GM21381 (cell line): ENCODE results near the gene GNRH2.
"Not testable (repeated sequence)": the region's sequence is repeated elsewhere in the genome, so short reads cannot be mapped to it uniquely, and the experiment has no call there.

Experiments
- ATAC-seq: cut with Tn5 transposase; IDR thresholded peaks from one replicate; pipeline ENCODE4 v1.9.1; 2021; ENCODE audit warnings: mild to moderate bottlenecking, moderate library complexity; ENCODE audit not compliant: unreplicated experiment

The GNRH2 gene

DNA sequence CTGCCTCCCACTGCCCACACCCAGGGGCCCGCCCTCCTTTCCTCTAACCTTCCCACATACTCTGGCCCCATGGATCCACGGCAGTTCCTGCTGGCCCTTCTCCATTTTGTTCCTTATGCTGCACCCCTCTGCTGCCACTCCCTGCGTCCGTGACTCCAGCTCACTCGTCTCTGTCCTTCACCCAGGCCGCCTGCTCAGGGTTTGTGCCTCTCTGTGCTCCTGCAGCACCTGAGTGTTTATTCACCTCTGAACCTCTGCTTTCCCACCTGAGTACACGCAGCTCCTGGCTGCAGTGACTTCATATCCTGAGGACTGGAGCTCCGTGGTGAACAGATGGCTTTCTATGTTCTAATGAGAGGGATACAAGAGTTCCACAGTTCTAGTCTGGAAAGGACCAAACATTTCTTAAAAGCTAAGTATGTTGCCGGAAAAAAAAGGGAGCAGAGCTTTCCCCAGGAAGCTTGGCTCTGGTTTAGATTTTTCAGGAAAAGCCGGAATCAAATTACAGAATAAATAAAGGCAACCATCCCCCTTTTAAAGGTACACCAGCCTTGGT lies 1.5 kb upstream of the GNRH2 start:
- no peak for ATAC-seq

DNA sequence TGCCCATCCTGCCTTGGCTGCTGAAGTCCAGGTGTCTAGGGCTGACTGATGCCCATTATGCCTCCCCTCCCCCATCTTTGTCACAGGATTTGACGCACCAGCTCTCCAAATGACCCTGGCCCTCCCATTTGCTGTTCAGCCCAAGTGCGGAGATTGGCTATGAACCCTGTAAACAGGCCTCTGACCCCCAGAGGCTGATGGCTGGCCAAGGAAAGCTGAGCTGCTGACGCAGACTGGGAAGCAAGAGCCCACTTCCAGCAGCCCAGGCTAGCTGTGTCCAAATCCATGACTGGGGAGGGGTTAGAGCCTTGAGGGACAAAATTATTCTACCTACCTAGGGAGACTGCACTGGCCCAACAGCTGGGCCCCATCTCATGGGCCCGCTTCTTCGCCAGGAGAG lies 797 bp upstream of the GNRH2 start:
- ATAC-seq: no peak

DNA sequence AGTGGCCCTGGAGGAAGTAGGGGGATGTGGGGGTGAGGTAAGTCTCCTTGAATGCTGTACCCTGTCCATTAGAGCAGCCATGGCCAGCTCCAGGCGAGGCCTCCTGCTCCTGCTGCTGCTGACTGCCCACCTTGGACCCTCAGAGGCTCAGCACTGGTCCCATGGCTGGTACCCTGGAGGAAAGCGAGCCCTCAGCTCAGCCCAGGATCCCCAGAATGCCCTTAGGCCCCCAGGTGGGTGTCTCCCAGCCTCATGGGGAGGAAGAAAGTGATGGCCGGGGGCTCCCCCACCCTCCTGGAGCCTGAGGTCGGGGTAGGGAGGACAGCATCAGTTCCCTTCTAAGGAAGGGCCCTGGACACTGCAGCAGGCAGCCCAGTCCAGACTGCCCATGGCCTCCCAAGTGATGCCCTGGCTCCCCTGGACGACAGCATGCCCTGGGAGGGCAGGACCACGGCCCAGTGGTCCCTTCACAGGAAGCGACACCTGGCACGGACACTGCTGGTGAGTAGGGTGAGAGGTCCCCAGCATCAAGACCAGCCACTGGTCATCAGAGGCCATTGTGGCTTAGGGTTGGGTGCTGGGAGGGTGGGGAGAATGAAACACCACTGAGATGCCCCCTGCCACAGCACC lies 1.0 kb downstream of the GNRH2 start:
- no peak for ATAC-seq

DNA sequence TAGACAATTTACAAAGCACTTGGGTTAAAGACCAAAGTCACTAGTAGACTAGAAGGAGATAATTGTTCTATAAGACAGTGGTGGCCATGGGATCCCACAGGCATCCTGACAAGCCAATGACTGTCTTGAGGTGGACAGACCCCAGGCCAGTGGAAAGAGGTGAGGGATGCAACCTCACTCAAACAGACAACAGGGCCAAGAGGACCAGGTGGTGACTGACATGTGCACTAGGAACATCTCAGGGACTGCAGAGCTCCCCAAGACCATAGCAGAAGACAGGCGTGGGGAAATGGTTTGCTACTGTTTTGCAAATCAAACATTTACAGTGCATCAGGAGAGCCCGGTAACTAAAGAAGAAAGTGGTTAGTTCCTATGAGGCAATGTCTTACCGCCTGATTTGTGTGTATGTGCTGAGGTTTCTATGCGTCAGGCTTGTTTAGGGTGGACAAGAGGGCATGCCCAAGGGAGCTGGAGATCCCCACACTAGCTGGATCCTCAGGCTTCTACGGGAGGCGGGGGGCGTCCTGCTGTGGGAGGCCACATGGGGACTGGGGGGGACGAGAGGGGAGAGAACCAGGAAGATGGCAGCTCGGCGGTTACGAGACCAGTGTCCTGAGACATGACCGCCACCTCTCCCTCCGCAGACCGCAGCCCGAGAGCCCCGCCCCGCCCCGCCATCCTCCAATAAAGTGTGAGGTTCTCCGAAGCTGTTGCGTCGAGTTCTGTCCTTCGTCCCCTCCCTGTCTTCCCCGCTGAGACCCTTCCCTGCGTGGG lies 1.8 kb downstream of the GNRH2 start:
- ATAC-seq: peak; percentile 42

DNA sequence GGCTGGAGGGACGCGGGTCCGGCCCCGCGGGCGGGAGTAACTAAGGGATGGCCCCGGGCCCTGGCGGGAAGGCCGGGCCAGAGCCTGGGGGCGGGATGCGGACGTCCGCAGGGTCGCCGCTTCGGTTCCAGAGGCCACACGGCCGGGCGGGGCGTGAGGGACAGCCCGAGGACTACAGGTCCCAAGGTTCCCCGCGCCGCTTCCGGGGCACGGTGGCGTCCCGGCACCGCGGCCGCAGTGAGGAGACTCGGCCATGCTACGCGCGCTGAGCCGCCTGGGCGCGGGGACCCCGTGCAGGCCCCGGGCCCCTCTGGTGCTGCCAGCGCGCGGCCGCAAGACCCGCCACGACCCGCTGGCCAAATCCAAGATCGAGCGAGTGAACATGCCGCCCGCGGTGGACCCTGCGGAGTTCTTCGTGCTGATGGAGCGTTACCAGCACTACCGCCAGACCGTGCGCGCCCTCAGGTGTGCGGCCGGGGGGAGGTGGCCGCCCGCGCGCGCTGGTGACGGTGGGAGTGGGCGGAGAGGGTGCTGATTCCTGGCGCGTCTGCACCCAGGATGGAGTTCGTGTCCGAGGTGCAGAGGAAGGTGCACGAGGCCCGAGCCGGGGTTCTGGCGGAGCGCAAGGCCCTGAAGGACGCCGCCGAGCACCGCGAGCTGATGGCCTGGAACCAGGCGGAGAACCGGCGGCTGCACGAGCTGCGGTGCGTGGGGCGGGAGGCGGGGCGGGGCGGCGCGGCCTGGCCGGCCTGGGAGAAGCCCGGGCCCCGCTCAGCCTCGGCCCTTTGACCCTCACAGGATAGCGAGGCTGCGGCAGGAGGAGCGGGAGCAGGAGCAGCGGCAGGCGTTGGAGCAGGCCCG lies 2.6 kb downstream of the GNRH2 start, which contains the start of gene MRPS26:
Gene MRPS26 (plus strand): TSS at position 237 of the 861 bp plus-strand sequence. CDS start 17 bp downstream, at position 254.
- peak; percentile 89 for ATAC-seq

DNA sequence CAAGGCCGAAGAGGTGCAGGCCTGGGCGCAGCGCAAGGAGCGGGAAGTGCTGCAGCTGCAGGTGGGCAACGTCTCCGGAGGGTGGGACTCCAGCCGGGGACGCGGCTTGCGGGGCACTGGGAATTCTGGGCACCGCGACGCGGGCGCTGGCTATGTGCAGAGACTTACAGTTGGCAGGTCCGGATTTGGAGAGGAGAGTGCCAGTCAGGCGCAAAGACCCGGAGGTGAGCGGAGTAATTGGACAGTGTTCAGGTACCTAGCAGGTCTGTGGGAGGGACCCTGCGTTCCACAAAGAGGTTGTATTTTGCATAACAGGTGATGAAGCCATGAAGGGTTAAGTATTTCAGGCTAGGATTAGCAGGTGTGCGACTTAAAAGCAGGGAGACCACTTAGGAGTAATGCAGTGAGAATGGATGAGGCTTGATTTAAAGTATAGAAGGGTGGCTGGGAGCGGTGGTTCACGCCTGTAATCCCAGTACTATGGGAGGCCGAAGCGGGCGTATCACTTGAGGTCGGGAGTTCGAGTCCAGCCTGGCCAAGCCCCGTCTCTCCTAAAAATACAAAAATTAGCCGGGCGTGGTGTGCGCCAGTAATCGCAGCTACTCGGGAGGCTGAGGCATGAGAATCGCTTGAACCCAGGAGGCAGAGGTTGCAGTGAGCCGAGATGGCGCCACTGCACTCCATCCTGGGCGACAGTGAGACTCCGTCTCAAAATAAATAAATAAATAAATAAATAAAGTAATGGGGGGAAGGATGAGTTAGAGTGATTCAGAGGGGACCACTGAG lies 3.4 kb downstream of the GNRH2 start:
- no peak for ATAC-seq

DNA sequence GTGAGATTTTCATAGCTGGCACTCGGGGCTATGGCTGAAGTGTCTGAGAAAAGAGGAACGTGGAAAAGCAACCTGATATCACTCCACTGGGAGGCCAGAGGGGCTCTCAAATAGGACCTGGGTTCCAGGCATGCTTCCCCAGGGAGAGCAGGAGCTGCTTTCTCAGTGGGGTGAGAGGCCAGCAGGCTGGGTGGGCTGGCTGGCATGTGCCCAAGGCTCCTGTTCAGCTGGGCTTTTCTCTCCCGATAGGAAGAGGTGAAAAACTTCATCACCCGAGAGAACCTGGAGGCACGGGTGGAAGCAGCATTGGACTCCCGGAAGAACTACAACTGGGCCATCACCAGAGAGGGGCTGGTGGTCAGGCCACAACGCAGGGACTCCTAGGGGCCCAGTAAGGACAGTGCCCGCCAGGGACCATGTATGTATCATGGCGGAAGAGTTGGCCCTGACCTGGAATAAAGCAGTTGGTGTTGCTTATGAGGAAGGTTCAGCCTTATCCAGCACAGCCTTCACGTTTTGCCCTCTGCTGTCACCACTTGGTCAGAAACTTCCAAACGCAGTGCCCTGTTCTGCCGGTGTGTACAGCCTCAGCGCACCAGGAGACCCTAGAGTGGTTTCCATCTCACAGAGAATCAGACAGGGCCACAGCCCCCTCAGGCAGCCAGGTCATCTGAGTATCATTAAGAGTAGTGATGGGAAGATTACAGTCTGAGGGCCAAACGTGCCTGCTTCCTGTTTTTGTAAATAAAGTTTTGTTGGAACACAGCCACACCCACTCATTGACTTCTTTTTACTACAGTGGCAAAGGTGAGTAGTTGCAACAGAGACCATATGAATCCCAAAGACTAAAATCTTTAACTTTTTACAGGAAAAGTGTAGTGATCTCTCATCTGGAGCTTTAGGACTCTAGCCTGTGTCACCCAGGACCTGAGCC lies 4.3 kb downstream of the GNRH2 start:
- ATAC-seq: no peak

DNA sequence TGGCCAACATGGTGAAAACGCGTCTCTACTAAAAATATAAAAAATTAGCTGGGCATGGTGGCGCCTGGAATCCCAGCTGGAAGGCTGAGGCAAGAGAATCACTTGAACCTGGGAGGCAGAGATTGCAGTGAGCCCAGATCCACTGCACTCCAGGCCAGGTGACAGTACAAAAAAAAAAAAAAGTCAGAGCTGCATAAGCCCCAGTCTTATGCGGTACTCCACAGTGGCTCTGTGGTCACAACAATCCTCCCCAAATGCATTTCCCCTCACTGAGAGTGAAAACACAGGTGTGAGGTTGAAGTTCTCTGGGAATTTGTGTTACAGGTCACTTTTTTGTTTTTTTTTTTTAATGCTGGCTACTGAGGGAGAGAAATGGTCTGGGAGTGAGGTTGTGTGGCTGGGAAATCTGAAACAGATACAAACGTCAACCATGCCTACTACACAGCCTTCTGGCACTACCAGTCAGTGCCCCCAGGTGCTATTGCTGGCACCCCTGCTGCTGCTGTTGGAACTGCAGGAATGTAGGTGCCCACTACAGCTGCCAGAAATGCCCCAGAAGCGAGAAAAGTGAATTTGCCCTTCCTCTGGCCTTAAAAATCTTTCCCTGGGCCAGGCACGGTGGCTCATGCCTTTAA lies 8.1 kb downstream of the GNRH2 start:
- no peak for ATAC-seq

DNA sequence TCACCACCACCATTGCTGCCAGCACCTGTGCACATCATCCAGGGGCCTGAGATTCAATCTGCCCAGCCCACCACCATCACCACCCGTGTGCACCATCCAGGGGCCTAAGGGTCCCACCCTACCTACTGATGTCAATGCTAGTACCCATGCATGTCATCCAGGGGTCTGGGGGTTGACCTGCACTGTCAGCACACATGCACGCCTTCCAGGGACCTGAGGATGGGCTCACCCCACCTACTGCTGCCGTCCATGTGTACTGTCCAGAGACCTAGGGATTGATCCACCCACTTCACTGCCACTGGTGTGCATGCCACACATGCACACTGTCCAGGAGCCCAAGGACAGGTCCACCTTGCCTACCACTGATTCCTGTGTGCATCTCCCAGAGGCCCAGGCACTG lies 16.1 kb downstream of the GNRH2 start:
- ATAC-seq: no peak

DNA sequence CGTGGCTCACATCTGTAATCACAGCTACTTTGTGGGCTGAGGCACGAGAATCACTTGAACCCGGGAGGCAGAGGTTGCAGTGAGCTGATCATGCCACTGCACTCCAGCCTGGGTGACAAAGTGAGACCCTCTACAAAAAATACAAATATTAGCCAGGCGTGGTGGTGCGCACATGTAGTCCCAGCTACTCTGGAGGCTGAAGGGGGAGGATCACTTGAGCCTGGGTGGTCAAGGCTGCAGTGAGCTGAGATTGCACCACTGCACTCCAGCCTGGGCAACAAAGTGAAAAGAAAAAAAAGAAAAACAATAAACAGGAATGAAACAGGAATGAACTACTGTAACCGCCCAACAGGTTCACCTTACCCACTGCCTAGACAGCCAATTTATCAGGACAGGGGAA lies 20.7 kb downstream of the GNRH2 start:
- not testable (repeated sequence) for ATAC-seq

DNA sequence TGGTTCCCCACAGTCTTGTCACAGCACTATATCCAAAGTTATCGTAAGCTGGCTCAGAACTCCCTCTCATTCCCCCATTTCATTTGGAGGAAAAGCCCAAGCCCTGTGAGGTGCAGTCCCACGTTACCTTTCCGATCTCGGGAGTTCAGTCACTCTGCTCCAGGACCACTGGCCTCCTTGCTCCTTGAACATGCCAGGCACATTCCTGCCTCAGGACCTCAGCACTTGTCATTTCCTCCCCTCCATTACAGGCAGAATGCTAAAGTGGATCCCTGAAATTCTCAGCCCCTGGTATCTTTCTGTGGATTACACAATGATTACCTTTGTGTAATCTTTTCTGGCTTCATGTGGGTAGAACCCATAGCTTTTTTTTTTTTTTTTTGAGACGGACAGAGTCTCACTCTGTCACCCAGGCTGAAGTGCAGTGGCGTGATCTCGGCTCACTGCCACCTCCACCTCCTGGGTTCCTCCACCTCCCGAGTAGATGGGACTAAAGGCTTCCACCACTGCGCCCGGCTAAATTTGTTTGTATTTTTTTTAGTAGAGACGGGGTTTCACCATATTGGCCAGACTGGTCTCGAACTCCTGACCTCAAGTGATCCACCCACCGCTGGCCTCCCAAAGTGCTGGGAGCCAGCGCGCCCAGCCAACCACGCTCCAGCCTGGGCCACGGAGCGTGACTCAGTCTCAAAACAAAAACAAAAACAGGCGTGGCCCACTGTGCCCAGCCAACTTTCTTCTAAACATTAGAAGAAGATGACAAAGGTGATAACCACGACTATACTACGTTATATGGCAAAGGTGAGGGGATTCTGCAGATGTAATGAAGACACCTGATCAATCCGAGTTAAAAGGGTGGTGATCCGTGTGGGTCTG lies 24.0 kb downstream of the GNRH2 start:
- no peak for ATAC-seq

DNA sequence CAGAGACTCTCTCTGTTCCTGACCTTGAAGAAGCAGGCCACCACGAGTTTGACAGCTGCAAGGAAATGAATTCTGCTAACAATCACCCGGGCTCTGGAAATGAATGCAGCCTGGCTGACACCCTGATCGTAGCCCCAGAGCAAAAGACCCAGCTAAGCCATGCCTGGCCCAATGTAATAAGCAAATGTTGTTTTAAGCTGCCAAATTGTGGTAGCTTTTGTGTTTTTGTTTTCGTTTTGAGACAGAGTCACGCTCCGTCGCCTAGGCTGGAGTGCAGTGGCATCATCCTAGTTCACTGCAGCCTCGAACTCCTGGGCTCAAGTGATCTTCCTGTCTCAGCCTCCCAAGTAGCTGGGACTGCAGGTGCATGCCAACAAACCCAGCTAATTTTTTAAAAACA lies 24.7 kb downstream of the GNRH2 start:
- no peak for ATAC-seq

DNA sequence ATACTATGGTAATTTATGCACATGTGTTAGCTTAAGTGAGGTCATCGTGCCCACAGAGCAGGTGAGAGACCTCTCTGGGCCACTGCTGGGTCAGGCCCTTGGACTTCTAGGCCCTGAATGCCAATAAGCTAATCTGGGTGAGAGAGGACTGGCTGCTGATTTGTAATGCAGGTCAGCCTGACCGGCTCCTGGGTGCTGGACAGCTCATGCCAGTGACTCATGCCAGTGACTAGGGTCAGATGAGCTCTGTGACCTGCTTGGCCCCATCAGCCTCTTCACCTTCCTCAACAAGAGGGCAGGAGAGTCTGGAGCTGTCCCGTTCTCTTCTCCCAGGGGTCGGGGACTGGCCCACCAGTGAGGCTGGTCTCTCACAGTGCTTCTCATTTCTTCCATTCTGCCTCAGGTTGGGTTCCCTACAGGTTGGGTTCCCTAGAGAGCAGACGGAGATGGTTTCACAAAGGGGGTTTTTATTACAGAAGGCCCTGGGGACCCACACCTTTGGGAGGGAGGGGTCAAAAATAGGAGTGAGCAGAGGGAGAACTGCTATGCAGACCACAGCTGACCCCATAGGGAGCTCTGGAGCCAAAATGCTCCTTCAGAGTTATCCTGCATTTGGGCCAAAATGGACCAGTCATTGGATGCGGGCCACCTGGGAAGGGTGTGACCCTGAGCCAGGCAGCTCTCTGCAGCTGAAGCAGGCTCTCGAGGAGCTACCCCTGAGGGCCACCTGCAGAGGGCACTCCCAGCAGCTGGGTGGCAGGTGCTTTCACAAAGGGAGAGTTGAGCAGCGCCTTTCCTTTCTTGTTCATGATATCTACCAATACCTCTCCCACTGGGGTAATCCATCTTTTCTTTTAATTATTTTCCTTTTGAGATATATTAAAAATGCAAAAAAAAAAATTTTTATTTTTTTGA lies 25.8 kb downstream of the GNRH2 start:
- no peak for ATAC-seq

DNA sequence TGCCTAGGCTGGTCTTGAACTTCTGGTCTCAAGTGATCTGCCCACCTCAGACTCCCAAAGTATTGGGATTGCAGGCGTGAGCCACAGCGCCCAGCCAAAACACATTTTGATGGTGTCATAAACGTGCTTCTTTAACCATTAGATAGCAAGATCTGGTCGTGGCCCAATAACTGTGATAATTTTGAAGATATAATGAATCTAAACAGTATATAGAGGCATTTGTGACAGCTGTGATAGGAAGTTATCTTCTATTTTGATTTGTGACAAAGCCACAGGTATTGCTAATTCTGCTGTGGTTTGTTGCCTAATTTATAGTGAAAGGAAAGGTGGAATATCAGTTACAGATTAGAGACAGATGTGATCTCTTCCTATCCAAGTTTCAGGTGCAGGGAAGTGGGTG lies 27.3 kb downstream of the GNRH2 start:
- no peak for ATAC-seq

DNA sequence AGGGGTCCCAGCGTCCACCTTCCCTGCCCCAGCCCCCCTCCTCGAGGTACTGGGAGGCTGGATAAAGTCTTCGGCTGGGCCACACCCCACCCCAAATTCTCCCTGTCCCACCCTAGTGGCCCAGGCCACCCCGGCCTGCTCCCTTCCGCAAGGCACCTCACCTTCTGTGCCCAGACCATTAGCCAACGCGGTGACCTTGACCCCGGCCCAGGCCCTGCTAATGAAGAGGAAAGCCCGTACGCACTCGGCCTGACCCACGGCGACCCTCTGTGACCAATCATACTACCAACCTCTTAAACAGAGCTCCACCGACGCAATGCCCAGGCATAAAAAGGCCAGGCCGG lies 27.8 kb downstream of the GNRH2 start:
- no peak for ATAC-seq

DNA sequence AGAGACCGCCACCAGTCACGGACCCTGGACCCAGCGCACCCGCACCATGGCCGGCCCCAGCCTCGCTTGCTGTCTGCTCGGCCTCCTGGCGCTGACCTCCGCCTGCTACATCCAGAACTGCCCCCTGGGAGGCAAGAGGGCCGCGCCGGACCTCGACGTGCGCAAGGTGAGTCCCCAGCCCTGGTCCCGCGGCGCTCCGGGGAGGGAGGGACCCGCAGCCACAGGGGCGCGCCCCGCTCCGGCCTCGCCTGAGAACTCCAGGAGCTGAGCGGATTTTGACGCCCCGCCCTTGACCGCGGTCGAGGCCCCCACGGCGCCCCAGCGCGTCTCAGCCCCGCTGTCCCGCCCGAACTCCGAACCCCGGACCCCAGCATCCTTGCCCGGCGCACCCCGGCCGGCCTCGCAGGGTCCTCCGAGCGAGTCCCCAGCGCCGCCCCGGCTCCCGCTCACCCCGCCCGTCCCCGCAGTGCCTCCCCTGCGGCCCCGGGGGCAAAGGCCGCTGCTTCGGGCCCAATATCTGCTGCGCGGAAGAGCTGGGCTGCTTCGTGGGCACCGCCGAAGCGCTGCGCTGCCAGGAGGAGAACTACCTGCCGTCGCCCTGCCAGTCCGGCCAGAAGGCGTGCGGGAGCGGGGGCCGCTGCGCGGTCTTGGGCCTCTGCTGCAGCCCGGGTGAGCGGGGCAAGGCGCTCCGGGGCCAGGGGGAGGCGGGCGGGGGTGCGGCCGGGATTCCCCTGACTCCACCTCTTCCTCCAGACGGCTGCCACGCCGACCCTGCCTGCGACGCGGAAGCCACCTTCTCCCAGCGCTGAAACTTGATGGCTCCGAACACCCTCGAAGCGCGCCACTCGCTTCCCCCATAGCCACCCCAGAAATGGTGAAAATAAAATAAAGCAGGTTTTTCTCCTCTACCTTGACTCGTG lies 28.4 kb downstream of the GNRH2 start, which contains the start of gene OXT:
Gene OXT (plus strand): TSS at position 11 of the 920 bp plus-strand sequence. CDS start 36 bp downstream, at position 47.
- no peak for ATAC-seq
